ENCODE measurements around the gene OR2T29.
"Not testable (repeated sequence)": the region's sequence is repeated elsewhere in the genome, so short reads cannot be mapped to it uniquely, and the experiment has no call there.

Gene OR2T29, protein sequence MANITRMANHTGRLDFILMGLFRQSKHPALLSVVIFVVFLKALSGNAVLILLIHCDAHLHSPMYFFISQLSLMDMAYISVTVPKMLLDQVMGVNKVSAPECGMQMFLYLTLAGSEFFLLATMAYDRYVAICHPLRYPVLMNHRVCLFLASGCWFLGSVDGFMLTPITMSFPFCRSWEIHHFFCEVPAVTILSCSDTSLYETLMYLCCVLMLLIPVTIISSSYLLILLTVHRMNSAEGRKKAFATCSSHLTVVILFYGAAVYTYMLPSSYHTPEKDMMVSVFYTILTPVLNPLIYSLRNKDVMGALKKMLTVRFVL

DNA sequence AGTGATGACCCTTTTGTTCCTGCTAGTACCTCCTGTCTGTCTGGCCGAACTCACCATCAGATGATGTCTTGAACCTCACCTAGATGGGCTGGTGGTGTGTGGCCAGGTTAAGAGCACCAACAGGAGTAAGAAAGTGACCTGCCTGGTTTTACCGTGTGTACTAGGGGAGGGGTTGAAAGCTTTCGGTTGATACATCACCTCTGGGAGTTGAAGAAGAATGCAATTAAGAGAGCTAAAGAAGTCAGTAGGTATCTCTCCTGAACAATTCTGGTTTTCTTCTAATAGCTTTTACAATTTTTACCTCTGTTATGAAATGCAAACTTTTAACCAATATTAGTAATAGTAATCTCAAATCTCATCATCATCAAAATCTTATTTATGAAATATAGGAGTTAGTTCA, at the start of gene OR2T29:
Gene OR2T29, minus strand, starts transcription at position 101 of the 400 bp plus-strand sequence. CDS start 3,281 bp downstream, outside the sequence.
- DNase-seq (ENCODE audit: low spot score); FAIRE-seq: not testable (repeated sequence)

DNA sequence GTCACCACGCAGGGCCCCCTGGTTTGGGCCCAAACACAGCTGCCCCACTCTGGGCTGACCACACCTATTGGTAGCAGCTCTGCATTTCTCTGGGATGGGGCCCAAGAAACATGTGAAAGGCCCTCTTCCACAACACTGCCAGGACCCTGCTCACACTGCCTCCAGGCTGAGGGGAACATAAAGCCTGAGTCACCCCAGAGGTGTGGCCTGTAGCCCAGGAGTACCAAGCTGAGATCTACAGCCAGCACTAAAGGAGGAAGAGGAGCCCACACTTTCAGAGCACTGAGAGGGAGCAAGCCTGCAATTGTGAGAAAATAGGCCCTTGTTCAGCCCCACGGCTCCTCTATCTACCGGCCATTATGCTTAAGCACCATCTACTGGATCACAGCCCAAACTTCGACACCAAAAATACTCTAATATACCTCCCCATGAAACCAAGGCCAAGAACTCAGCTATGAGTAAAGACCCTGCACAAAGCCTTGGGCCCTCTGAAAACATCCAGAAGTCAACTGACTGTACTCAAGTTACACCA, 49.4 kb upstream of the OR2T29 start:
- FAIRE-seq, result no peak
- DNase-seq (ENCODE audit: low spot score), result no peak

DNA sequence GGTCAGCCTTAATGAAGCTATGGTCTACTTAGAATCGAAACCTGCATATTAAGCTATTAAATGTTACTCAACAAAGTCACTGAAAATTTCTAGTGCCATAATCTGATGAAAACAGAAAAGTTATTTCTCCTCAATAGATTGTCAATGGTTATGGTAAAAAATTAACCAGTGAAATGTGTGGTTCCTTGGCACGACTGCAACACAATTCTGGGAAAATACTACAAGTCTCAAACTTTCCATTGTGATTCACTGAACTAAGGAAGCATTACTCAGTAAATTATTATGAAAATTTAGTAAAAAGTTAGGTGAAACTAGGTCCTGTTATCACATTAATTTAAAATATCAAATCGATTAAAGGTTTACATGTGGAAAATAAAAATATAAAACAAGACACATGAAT, 47.7 kb upstream of the OR2T29 start:
- no peak for FAIRE-seq
- DNase-seq (ENCODE audit: low spot score), result no peak

DNA sequence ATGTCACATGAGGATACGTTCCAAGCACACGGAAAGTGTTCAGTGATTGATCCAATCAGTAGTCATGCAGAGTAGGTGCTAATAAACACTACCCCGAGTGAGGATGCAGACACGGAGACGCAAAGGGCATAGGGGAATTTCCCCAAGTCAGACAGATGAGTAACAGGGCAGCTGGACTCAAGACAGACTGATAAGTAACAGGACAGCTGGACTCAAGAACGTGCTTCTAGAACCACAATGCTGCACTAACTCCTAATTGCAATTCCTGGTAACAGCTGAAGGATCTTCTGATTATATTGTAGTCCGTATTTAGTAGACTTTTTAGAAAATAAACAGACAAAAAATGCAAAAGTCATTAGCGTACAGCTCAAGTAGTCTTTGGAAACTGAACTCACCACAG, 36.8 kb upstream of the OR2T29 start:
- FAIRE-seq, result no peak

DNA sequence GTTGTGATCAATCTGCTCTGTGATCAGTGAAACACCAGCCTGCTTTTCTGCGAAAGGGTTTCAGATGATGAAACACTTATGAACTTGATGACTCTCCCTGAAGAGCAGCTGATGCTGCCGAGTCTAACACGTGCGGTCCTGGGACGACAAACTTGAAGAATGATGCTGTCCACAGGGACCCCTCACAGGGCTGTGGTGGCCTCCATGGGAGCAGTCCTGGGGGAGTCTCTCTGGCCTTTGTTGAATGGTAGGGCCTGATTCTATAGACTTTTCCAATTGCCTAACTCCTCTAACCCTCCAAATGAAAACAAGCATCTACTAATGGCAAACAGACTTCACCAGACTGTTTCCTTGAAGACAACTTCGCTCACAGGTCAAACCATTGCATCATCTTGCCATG, 35.0 kb upstream of the OR2T29 start, which contains the start of gene OR2T10:
Gene OR2T10, minus strand, starts transcription at position 112 of the 400 bp plus-strand sequence. CDS start 3,932 bp downstream, outside the sequence.
- no peak for DNase-seq (ENCODE audit: low spot score)
- no peak for FAIRE-seq

More for the DNA sequence above, 36.8 kb upstream of the OR2T29 start:
- no peak for DNase-seq (ENCODE audit: low spot score)

DNA sequence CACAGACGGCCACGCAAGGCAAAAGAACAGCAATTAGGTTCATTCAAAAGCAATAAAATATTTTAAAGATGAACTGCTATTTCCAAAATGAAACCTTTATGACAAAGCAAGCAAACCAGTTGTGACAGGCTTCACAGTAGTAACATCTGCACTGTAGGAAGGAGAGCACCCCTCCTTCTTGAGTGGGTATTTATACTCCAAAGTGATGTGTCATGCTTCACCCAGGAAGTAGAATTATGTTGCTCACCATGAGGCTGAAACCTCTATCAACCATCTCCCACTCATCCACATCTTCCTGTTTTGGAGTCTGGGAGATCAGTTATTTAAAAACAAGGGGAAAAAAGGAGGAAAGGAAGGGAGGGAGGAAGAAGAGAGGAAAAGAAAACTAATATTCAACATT, 34.0 kb upstream of the OR2T29 start:
- DNase-seq (ENCODE audit: low spot score) (no peak), FAIRE-seq (no peak)

DNA sequence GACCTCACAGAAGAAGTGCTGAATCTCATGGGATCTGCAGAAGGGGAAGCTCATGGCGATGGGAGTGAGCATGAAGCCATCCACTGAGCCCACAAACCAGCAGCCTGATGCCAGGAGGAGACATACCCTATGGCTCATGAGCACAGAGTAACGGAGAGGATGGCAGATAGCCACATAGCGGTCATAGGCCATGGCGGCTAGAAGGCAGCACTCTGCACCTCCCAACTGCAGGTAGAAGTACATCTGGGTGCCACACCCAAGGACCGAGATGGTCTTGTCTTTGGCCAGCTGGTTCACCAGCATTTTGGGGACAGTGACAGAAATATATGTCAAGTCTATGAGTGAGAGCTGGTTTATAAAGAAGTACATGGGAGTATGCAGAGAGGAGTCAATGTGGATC, 30.7 kb upstream of the OR2T29 start:
- DNase-seq (ENCODE audit: low spot score) (no peak), FAIRE-seq (no peak)

DNA sequence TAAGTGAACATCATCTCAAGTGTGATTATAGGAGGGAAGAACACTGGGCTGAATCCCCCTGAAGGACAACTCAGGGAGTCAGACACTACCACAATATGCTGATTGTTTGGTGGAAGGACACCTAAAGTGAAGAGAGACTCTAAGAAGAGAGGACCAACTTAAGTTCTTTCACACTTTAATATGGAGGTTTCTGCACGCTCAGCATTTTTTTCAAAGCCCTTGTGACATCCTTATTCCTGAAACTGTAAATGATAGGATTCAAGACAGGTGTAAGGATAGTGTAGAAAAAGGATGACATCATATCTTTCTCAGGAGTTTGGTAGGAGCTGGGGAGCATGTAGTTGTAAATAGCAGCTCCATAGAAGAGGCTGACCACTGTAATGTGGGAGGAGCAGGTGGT, 30.1 kb upstream of the OR2T29 start:
- DNase-seq (ENCODE audit: low spot score), result no peak
- no peak for FAIRE-seq

DNA sequence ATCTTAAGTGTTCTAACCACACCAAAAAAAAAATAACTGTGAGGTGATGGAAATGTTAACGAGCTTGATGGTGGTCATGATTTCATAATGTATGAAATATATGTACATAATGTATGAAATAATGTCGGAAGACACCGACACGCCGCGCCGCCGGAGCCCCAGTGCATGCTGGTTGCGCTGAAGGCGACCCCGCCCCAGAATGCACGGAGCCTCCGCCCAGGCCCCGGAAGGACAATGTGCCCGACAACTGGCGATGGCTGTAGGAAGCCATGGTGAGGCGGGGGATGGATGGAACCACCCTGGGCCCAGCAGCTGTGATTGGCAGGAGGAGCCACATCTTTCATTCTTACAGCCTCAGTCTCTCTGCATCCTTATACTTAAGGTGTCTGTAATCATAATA, 27.5 kb upstream of the OR2T29 start:
- FAIRE-seq, result no peak
- DNase-seq (ENCODE audit: low spot score), result no peak

DNA sequence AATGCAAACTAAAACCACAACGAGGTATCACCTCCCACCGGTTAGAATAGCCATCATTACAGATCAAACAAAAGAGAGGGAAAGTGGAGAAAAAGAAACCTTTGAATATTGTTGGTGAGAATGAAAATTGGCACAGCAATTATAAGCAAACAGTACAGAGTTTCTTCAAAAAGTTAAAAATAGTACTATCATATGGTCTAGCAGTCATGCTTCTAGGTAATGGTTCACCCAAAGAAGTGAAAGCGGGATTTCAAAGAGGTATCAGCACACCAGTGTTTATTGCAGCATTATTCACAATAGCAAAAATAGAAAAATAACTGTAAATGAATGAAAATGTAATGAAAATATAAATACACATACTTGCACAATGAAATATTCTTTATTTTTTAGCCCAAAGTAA, 26.8 kb upstream of the OR2T29 start:
- DNase-seq (ENCODE audit: low spot score) (no peak), FAIRE-seq (no peak)

DNA sequence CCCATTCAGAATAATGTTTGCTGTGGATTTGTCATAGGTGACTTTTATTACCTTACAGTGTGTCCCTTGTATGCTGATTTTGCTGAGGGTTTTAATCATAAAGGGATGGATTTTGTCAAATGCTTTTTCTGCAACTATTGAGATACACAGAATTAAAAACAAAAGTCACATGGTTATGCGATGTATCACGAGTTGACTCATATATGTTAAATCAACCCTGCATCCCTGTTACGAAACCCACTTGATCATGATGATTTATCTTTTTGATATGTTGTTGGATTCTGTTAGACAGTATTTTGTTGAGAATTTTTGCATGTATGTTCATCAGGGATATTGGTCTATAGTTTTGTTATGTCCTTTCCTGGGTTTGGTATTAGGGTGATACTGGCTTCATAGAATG, 22.7 kb upstream of the OR2T29 start:
- FAIRE-seq, result no peak

DNA sequence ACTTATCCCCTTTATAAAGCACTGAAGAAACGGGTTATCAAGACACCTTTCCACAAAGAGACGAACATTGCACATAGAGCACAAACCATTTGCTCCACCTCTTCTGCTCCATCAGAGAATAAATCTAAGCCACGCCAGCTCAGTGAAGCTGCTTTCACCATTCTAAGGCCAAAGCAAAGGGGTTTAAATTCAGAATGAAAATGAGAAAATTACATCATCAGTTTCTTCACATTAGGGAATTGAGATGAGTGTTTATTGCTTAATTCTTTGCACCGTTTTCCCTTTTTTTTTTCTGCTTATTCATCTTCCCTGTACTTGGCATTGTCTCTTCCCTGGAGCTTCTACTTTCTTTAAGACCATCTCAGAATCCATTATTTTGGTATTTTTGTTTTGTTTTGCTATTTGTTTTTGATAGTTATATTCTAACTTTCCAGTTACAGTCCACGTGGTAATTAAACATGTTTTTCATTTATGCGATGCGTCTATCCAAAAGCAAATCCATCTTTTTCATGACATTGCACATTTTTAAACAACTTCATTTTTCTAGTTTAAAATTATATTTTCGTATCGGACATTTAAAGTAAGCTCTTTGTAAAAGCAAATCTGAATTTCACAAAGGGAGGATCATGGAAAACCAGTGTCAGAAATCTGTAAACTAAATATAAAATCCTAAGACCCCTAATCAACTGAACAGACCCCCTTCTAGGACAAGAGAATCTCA, 13.8 kb upstream of the OR2T29 start:
- DNase-seq (ENCODE audit: low spot score) (no peak), FAIRE-seq (no peak)

More for the DNA sequence above, 22.7 kb upstream of the OR2T29 start:
- no peak for DNase-seq (ENCODE audit: low spot score)

DNA sequence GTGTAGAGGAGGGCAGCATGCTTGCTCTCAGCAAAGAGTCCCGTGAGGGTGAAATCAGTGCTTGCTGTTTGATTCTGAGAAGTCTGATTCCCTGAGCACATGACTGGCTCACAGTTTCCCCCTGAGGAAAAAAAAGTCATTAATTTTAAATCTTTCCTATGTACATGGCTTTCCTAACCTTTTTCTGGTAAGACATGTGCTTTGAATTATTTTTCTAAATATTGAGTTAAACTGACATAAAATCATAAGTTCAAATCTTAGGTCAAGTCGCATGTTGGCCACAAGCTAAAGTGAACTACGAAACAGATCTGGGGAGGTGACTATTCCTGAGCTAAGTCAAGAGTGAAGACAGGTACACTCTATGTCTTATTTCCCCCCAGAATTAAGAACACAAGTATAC, 12.1 kb upstream of the OR2T29 start, which contains the start of gene OR2T34:
Gene OR2T34, minus strand, starts transcription at position 101 of the 400 bp plus-strand sequence. Its CDS starts 0 bp downstream, at position 101.
- FAIRE-seq; DNase-seq (ENCODE audit: low spot score): not testable (repeated sequence)

DNA sequence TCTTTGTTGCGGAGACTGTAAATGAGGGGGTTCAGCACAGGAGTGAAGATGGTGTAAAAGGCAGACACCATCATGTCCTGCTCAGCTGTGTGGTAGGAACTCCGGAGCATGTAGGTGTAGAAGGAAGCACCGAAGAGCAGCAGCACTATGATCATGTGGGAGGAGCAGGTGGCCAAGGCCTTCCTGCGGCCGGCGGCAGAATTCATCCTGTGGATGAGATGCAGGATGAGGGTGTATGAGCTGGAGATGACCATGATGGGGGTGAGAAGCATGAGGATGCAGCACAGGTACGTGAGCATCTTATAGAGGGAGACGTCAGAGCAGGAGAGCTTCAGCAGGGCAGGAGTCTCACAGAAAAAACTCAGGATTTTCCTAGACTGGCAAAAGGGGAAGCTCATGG, 11.3 kb upstream of the OR2T29 start:
- DNase-seq (ENCODE audit: low spot score), result not testable (repeated sequence)
- peak; percentile 17 for FAIRE-seq

DNA sequence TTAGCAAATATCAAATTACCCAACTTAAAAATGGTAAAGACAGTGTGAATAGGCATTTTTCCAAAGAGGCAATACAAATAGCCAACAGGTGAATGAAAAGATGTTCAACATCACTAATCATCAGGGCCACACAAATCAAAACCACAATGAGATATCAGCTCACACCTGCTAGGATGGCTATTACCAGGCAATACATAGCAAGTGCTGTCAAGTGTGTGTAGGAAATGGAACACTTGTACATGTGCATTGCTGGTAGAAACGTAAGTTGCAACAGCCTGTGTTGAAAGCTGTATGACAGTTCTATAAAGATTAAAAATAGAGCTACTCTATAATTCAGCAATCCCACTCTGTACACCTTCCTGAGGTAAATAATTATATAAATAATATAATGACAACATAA, 9.5 kb upstream of the OR2T29 start:
- DNase-seq (ENCODE audit: low spot score); FAIRE-seq: not testable (repeated sequence)

DNA sequence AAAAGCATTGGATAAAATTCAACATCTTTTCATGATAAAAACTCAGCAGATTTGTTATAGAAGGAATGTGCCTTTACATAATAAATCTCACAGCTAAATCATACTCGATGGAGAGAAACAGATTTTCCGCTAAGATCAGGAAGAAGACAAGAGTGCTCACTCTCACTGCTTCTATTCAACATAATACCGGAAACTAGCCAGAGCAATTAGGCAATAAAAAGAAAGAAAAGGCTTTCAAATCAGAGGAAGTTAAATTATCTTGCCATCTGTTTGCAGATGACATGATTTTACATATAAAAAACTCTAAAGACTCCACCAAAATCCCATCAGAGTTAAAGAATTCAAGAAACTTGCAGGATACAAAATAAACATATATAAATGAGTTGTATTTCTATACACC, 8.2 kb upstream of the OR2T29 start:
- FAIRE-seq; DNase-seq (ENCODE audit: low spot score): not testable (repeated sequence)

DNA sequence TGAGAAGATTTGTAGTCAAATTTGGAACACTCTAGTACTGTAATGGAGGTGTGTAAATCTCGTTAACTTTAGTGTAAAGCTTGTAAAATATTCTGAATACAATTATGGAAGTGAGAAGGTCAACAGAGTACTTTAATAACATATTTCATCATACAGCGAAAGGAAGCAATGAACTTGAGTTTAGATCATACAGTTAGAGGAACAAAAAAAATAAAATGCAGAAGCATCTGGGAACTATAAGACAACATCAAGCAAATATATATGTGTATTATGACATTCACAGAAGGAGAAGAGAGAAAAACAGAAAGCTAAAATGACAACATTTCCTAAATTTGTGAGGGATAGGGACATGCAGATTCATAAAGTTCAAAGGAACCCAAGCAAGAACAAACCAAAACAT, 6.5 kb upstream of the OR2T29 start:
- FAIRE-seq; DNase-seq (ENCODE audit: low spot score): not testable (repeated sequence)

DNA sequence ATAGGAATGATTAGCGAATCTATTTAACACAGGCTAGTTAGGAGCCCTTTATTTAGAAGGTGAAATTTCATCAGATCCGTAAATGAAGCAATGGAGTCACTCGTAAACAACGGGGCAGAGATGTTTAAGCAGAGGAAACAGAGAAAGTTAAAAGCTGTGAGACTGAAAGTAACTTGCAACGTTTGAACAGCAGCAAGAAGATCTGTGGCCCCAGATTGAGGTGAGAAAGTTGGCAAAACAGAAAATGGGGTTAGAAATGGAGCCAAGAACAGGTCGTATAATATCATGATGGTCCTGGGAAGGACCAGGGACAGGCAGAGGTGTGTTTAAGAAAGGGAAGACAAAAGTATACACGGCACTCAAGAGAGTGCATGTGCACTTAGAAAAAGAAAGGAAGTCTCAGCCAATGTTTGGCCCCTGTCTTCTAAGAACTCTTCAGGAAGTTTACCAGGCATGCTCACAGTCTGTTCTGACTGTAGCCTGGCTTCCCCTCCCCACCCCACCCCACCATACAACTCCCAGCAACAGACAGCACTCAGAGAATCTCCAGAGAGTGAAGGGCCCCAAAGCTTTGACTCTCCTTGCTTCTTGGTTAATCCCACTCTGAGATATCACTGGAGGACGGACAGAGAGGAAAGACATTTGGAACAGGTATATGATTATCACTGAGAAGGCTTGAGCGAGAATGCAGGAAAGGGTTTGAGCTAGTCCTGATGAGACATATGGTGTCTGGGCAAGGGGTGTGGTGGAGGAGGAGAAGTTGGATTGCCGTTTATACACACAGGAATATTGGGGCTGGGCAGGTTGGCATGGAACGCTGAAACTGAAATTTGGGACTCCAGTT, 3.2 kb upstream of the OR2T29 start:
- not testable (repeated sequence) for FAIRE-seq; DNase-seq (ENCODE audit: low spot score)

DNA sequence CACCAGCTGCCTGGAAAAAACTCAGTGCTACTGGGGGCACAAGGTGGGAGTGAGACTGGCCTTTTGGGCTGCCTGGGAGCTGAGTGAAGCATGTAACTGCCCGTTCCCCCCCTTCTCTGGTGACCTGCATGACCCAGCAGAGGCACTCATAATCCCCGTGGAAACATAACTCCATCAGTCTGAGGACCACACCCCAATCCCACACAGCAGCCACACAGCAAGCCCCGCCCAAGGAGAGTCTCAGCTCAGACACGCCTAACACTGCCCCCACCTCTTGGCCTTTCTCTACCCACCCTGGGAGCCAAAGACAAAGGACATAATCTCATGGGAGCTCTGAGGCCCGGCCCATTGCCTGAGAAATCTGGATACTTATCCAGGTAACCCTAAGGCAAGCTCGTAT, 11.5 kb downstream of the OR2T29 start:
- FAIRE-seq, result peak; percentile 48
- DNase-seq (ENCODE audit: low spot score), result not testable (repeated sequence)

DNA sequence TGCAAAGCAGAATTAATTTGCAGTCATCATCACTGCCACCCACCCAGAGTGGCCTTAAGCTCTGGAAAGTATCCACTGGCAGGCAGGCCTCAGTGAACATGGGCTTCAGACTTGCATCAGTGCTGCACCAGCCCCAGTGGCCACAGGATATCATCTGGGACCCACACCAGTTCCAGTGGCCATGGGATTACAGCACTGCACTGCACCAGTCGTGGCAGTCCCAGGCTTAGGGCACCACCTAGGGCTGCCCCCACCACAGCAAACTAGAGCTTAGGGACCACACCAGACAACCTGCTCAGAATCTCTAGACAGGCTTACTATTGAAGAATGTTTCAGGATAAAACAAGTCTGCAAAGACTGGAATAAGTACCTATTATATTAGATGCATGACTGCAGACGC, 15.2 kb downstream of the OR2T29 start:
- DNase-seq (ENCODE audit: low spot score); FAIRE-seq: not testable (repeated sequence)

DNA sequence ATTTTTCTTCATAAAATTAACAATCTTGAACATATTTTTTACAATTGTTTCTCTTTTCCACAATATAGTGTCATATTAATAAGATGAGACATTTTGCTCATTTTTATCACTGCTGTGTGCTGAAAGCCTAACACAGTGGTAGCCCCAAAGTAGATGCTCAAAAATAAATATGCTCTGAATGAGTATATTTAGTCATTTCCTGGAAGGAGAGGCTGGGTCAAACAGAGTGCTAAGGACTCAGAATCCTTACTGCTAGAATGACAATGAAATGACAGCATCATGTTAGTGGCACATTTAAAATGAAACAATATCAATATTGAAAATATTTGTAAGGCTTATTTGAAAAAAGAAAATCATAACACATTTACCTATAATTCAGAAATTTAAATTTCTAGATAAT, 25.1 kb downstream of the OR2T29 start:
- not testable (repeated sequence) for FAIRE-seq; DNase-seq (ENCODE audit: low spot score)

Measured in urothelium cell line (cell line).